Measurements from ENCODE around the gene ATP11A.

ATP11A gene

DNA sequence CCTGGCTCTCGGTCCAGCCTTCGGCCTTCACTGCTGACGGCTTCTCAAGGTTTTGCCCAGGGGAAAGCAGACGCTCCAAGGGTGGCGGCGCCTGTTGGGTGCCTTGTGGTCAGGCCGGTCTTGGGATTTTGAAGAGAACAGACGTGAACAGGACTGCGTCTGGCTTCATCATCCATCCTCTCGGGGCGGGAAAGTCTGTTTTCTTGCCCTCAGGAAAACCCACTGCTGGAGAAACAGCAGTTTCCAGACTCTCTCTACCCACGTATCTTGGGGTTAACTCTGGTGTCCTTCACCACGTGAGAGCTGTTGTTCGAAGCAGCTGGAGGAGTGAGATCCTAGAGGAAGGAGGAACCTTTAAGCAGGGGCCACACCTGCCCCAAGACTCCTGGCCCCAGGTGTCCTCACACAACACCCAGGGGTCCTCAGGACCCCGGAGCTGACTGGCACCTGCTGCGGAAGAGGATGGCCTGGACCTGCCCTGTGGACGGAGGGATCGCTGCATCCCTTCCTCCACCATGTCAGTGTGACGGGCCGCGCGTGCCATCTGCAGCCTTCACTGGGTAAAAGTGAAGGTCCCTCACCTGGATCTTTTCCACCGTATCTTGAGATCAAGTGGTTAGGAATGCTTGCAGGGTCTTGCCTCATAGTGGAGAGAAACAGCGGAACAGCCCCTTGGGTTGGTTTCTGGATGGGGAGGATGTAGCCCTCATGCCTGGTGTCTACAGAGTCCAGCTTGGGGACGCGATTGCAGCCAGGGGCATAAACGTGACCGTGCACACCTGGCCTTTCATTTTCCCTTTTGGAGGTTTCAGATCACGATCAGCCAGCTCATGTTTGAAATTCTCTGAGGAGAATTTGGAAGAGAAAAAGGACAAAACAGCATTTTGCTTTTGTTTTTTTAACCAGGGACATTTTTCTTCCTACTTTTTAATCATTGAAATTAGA lies 209.7 kb downstream of the ATP11A start:
- no peak for DNase-seq

DNA sequence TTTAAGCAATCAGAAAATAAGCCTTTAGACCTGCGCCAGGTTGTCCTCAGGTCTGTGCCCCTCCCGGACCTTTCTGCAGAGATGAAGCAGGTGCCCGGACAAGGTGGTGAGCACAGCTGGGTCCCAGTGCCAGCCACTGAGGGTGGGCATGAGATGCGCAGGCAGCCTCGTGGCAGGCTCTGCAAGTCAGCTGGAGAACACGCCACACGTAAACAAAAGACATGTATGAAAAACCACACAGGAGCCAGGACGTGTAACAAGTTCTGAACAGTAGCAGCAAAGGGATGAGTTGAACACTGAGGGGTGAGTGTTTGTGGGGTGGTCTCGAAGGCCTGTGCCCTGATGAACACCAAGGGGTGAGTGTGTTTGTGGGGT lies 210.4 kb downstream of the ATP11A start:
- DNase-seq, result no peak

DNA sequence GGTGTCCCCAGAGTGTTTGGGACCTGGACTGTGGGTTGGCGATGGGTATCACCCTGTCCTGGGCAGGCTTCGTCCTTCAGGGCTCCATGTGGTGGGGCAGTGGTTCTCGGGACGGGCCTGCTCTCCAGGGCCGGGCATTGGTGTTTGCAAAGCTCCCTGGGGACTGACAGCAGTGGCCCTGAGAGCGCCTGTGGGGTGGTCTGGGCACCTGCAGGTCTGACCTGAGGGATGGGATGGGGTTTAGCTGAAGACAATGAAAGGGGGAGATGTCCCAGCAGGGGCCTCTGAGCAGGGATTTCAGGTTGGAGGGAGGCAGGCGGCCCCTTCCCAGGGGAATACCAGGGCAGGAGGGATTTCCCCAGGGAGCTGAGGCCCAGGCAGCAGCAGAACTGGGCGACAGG lies 210.9 kb downstream of the ATP11A start:
- no peak for DNase-seq

DNA sequence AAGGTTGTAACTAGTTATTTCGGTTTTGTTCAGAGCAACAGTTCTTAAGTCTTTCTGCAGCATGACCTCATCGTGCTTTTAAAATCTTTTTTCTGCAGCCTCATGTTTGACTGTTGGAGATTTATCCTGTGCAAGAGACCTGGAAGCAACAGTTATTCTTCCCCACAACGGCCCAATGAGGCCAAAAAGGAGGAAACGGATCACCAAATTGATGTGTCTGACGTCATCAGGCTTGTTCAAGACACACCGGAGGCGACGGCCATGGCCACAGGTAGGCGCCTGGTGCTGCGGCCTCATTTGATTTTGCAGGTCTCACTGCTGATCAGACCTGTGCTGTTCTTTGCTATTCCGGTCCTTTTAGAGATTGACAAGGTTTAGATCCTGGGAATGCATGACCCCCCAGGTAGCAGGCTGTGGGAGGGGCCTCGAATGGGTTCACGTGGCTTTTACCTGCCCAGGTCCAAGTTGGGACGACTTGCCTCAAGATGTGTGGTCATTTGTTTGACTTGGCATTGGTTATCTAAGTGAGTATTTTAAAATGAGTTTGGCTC lies 212.3 kb downstream of the ATP11A start:
- no peak for DNase-seq

DNA sequence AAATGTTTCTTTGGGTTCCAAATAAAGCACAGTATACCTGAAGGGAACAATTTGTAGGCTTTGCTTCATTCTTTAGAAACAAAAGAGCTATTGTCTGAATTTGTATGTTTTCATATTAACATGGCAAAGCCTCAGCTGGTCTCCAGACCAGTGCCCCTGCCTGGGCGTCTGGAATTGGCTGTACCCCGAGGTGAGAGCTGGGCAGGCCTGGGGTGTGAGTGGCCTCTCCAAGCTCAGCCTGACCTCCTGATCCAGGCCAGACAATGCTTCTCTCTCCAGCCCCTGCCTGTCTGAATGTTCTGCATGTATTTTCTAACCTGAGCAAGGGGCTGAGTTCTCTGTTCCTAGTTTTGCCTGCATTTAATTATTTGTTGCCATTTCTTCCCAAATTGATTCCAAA lies 212.8 kb downstream of the ATP11A start:
- no peak for DNase-seq

DNA sequence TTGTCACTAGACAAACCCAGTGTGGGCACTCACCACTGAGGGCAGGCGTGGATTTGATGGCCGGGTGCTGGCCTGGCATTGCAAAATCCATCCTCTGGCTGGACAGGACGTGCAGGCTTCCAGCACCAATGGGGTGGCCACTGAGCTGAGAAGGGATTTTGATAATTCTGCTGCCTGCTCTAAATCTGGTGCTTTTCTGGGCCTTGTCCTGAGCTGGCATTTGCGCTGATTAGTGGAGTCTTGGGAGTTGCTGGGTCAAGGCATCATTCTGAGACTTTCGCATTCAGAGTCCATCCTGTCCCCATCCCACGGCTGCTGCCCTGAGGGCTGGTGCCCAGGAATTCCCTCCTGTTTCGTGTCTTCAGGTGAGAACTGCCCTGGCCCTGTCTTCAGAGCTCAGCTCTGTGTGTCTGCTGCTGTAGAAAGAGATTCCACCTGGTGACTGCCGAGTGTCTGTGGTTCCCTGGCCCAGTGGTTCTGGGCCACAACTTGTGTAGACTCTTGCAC lies 213.3 kb downstream of the ATP11A start:
- DNase-seq, result no peak

DNA sequence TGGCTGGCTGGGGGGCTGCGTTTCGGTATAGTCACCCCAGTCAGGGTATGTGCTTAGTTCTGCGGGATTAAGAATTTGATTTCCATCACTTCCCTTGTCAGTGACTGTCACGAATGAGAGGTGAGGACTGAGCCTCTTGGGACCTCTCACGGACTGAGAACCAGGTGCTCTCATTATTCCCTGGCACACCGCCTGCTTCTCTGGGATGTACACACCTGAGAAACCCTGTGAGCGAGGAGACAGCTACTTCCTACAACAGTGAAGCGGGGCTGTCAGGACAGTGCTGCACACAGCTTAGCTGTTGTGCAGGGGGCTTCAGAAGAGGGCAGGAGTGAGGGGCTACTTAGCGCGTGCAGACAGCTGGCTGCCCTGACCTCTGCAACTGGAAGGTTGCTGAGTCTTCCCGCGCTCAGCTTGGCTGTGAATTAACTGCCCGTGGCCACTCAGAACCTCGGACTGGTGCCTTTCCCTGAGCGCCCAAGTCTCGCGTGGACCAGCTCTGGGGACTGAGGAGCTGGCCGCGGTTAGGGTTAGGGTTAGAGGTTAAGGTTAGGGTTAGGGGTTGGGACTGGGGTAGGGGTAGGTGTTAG lies 213.9 kb downstream of the ATP11A start:
- DNase-seq, result no peak

DNA sequence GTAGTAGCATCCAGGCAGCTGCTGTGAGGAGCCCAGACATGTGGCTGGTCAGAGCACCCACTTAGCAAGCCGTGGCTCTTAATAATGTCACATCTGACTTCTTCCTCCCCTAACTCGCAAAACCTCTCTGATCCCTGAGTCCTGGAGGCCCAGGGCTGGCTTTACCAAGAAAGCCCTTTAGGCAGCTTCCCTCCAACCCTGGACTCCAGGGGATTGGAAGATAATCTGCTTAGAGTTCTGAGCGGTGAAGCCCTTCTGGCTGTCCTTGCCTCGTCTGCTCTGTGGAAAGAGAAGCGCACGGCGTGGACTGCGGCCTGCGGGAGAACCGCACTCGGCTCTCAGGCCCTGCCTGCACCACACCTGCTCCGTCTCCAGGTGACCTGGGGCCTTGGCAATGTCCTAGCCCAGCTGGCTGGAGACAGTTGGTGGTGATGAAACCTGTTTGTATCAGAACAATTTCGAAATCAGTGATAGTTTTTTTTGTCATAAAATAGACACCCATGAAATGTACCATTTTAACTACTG lies 214.7 kb downstream of the ATP11A start:
- DNase-seq, result no peak

DNA sequence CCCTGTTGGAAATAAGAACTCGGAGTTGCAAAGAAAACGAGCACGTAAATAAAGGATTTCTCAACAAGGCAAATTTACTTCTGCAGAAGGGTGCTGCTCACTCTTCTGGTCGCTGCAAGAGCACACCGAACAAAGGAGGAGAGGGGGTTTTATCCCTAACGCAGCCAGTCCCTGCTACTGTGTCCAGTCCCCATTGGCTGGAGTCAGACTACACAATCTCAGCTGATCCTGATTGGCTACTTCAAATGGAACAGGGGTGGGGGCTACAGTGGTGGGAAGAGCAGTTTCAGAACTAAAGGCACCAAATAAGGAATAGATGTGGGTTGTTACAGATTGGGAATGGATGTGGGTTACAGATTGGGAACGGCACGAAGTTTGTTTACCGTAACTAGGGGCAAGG lies 215.2 kb downstream of the ATP11A start:
- DNase-seq, result no peak

DNA sequence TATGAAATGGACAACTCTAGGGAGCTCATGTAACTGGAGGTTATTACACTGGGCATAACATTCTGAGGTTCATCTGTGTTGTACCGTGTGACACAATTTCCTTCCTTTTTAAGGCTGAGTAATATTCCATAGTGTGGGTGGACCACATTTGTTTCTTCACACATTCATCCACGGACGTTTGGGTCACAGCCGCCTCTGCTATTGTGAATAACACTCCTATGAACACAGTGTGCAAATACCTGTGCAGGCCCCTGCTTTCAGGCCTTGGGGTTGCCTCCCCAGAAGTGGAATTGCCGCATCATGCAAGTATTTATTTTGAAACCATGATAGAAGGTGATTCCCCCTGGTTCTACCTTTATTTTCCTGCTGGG lies 215.8 kb downstream of the ATP11A start:
- no peak for DNase-seq

DNA sequence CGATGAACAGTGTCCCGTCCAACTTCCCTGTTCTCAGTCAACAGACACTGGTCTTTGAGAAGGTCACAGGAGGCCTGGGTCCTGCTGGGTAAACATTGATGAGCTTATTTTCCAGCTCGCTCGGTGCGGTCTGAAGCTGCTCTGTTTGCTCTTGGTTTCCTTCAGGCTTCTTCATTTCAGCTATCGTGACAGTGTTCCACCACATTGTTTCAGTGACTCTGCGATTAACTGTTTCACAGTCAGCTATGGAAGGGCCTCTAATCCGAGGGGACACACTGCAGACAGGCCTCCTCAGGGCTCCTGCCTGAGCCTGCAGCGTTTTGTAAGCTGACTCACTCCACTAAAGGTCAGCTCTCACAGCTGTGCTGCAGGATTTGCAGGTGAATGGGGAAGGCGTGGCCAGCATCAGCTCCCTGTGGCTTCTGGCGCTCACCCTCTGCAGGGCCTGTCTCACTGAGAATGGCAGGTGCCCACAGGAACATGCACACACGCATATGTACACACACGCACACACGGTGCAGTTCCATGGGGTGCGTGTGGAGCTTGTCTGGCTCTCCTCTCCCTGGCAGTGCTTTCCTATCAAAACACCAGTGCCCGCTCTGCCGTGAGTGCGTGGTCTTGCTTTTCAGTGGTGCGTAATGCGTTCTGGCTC lies 216.3 kb downstream of the ATP11A start:
- DNase-seq, result no peak

DNA sequence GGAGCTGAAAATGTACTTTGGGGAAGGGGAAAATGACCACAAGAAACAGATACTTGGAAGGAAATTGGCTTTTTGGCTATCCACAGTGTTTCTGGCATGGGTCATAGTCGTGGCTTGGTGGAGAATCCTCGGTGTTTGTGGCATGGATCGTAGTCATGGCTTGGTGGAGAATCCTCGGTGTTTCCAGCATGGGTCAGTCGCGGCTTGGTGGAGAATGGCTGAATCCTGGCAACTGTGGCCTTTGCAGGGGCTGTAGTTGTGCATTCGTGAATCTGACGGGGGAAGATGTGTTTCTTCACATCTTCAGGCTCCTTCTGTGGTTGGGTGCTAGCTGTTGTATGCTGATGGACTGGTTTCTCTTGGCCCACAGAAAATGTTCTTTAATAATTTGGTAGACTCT lies 217.4 kb downstream of the ATP11A start:
- DNase-seq, result no peak

DNA sequence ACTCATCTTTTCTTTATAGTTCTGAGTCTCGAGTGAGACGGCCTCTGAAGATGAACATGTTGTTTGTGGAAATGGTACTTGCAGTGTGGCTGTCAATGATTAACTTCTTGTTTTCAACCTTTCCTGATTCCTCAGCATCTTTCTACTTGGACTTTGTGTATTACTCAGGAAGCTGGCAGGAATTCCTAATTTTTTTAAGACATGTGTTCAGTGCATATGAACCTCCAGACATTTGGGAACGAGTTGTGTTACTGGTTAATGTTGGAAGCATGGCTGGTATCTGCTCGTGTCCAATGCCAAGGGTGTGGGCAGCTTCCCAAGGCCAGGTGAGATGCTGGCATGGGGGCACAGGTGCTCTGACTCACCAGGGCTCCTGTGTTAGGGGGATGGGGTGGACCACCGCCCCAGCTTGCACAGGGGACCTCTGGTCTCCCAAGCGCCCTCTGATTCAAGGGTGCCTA lies 218.1 kb downstream of the ATP11A start:
- DNase-seq, result no peak

DNA sequence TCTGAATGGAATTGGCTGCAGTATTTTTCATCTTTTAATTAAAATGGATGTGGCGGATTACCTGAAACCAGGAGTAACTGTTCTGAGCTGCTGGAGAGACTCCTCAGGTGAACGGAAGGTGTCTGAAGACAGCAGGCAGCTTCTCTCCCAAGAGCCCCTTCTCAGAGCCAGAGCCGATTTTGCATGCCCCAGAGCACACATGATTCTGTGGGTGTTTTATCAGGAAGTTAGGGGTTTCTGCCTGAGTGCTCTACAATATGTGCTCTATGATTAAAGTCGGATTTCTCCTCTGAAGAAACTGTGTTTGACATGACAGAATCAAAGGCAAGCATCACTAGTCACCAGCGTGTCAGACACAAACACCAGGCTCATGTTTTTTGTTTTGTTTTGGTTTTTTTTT lies 218.5 kb downstream of the ATP11A start:
- no peak for DNase-seq

DNA sequence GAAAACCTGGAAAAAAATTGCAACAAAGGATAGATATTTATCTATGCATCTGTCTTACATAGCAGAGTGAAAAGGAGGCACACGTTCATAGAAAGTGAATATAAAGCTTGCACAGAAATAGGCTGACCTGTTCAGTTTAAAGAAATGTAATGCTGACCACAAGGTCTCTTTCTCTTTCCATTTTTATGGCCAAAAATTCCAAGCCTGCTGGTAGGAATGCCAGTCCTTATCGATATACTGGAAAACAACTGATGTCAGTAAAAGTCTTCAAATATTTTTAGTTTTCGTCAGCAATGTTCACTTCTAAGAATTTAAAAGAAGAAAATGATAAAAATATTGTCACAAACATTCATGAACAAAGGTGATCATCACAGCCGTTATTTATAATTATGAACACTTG lies 220.2 kb downstream of the ATP11A start:
- DNase-seq, result no peak

DNA sequence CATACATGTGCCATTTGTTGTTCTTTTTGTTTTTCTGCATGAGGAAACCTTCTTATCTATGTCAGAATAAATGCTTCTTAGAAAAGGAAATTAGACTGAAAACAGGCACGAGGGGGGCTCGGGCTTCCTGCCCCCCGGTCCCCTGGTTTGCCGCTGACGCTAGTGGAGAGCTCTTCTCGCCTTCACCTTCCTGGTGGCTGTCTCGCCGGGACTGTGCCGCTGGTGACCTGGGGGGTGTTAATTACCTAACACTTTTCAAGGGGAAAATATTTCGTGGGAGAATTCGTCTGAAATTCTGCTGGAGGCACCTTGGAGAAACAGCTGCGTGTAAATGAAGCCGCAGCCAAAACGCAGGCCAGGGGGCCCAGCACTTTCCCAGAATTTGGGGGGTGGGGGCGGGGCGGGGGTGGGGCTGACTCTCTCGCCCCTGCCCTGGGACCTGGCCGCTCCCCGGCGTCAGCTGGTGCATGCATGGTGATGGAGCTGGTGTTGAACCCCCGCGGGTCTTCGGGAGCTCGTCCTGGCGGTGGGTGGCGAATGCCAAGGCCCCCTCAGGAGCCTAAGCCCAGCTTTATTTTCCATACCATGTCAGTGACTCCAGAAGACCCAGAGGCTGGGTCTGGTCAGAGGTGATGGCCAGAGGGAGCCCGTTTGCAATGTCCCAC lies 220.9 kb downstream of the ATP11A start:
- DNase-seq, result no peak

DNA sequence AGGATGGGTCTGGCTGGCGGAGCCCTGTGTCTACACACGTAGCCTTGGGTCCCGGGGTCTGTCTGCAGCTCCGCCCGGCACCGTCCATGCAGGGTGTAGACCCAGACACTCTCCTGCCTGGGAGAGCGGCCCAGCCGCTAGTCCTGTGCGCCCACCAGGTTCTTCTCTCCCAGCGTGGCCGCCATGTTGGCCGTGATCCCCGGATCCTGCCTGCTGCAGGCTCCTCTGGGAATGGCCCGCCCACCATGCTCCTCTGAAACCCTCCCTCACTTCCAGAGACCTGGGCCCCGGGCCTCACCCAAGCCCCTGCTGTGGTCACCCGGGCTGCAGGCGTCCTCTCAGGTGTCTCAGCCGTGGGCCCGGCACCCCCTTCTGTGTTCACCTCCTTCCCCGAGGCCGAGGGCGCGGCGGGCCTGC lies 221.5 kb downstream of the ATP11A start:
- DNase-seq, result no peak

DNA sequence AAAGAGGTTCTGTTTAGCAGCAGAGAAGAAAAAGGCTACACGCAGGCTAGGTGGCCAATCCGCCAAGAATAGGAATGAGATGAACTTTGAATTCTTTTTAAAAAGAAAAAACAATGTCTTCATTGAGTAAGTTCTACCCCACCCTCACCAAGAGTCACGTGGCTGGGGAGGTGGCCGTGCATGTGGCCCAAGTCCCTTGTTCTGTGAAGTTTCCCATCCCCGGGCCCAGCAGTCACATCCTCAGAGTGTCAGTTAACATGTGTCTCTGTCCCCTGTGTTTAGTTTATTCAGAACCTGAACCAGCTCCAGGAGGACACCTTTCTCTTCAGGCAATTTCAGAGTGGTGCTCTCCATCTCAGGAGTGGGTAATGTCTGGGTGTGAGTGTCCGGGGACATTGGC lies 222.0 kb downstream of the ATP11A start:
- DNase-seq, result no peak

DNA sequence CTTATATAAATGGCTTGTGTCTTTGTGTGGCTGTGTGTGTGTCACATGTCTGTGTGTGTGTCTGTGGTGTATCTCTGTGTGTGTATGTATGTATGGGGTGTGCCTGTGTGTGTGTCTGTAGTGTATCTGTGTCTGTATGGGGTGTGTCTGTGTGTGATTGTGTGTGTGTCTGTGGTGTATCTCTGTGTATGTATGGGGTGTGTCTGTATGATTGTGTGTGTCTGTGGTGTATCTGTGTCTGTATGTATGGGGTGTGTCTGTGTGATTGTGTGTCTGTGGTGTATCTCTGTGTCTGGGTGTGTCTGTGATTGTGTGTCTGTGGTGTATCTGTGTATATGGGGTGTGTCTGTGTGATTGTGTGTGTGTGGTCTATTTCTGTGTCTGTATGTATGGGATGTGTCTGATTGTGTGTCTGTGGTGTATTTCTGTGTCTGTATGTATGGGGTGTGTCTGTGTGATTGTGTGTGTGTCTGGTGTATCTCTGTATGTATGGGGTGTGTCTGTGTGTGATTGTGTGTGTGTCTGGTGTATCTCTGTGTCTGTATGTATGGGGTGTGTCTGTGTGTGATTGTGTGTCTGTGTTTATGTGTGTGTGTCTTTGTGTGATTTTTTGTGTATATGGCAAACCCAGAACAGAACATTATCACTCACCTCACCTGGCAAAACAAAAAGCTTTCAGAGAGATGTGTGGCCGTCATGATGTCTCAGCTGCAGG lies 223.0 kb downstream of the ATP11A start:
- no peak for DNase-seq

DNA sequence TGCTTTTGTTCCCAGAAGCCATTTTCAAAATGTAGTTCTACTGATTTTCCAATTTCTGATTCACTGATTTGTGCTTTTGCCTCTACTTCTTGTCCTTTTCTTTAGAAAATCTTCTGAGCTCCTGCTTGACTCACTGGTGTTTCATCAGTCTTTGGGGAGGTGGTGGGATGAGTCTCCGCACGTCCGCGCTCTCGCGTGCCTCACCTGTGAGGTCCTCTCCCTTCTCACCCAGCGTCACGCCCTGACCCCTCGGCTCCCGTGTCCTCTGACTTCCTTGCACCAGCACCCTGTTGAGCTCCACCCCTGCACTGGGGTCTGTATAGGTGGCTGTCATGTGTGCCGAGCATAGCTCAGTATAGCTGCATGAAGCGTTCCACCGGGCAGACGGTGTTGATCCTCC lies 226.5 kb downstream of the ATP11A start:
- DNase-seq, result no peak

DNA sequence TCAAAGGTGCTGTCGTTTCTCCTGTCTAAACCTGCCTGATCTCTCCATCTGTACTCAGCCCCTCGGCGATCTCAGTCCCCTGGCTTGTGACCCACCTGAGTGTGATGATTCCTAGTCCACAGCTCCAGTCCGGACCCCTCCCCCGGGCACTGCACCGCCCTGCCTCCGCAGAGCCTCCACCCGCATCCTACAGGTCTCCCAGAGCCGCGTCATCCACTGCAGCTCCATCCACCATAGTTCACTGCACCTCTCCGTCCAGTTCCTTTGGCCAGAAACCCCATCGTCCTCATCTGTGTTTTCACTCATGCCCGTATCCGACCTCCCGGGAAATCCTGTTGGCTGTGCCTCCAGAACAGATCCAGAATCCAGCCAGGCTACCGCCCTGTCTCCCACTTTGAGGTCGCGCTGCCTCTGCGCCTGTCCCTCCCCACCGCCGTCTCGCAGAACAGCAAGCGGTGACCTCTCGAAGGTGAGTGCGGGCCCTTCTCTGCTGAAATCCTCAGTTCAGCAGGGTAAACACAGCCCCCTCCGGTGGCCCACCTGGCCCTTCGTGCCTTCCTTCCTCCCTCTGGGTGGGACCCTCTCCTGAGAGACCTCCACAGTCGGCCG lies 227.3 kb downstream of the ATP11A start:
- no peak for DNase-seq

DNA sequence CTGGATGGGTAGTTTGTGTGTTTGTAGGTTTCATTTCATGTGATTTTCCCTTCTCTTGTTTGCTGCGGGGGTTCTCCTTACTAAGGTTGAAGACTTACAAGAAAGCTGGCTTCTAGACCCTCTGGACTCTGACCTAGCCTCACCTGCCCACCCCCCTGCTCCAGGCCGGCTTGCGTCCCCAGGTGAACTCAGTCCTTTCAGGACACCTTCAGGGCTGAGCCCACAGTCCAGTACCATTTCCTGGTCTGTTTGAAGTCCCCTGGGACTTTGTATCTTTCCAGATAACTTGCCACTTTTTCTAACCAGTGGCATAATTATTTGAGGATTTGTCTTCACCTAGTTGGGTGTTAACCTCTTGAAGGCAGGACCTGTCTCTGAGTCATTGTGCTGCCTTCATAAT lies 227.9 kb downstream of the ATP11A start:
- no peak for DNase-seq

All from stimulated activated CD8-positive, alpha-beta memory T cell treated with anti-CD3 and anti-CD28 coated beads, Interleukin-4, amount 100 ng/mL, for 48 hours (primary cell).